HepG2 (cell line): Measurements from ENCODE around the gene PRKCD. TPM values are rescaled to one million over a fixed set of nuclear protein-coding genes. Genes with fewer than 3 reads are reported as not detected.

Experiments used
- ATAC-seq: fragments of 200-7000 bp; cut with Tn5 transposase; 3 replicates; pipeline ENCODE4 v1.9.1; 2020; ENCODE audit warnings: mild to moderate bottlenecking, moderate library complexity
- BruUV-seq: library from RNA; stranded (reverse); fragments of 400-500 nt; replicated peaks from 2 replicates; lab custom pipeline; 2021; lab: Mats Ljungman, UMichigan
- CTCF ChIA-PET: fragments of 300-600 bp; formaldehyde crosslinking; extraction: SDS; loops from one replicate; lab custom pipeline; 2021; ENCODE audit warnings: low total read pairs, inconsistent platforms, low intra/inter-chr PET ratio; lab: Yijun Ruan, JAX
- POLR2A ChIA-PET: fragments of 350-600 bp; sonication (Branson Sonifier 250); formaldehyde crosslinking; loops from one replicate; lab custom pipeline; 2020; ENCODE audit warnings: antibody characterized with exemption, inconsistent platforms; lab: Yijun Ruan, JAX
- DNase-seq: peaks from one replicate; pipeline ENCODE4 v3.0.0-alpha.2; 2015; ENCODE audit warnings: low spot score
- FAIRE-seq: peaks from 3 replicates; lab custom pipeline; 2011; peaks lifted over from hg19 to GRCh38; lab: Jason Lieb, UNC
- H2AFZ ChIP-seq: one replicate; pipeline ENCODE4 v1.6.1; 2011; ENCODE audit warnings: low read length, inconsistent platforms
- H3K27ac ChIP-seq: fragments of 300-600 bp; 3 replicates; pipeline ENCODE4 v1.8.0; 2011; ENCODE audit warnings: mixed run types, mild to moderate bottlenecking, mixed read lengths, low read length, inconsistent platforms; ENCODE audit not compliant: insufficient read depth; ENCODE audit errors: extremely low read length
- H3K27me3 ChIP-seq, 2 experiments: fragments of 200-600 bp in 1 of 2; 2 replicates in 1 of 2; 3 replicates in 1 of 2; pipeline versions ENCODE4 v1.6.0 to v1.8.0; 2011; ENCODE audit warnings: low read length in 2 of 2, mild to moderate bottlenecking in 2 of 2, moderate library complexity in 2 of 2, inconsistent platforms in 1 of 2; ENCODE audit not compliant: insufficient read depth in 2 of 2, control insufficient read depth in 1 of 2
- H3K36me3 ChIP-seq, 2 experiments: fragments of 200-600 bp in 1 of 2; replicated peaks in 1 of 2; 2 replicates in 1 of 2; 3 replicates in 1 of 2; pipeline versions ENCODE4 v1.5.1 to v1.8.0; 2011; ENCODE audit warnings: low read length in 2 of 2, inconsistent platforms in 1 of 2; ENCODE audit not compliant: insufficient read depth in 2 of 2, control insufficient read depth in 1 of 2
- H3K4me1 ChIP-seq: 2 replicates; pipeline ENCODE4 v1.5.1; 2012; ENCODE audit warnings: low read length, inconsistent platforms; ENCODE audit not compliant: insufficient read depth
- H3K4me2 ChIP-seq: 2 replicates; pipeline ENCODE4 v1.6.0; 2011; ENCODE audit warnings: low read depth, low read length, inconsistent platforms
- H3K4me3 ChIP-seq, 3 experiments: fragments of 200-600 bp in 1 of 3; sonication (generic), shearing (Covaris generic) in 1 of 3; replicated peaks in 1 of 3; 2 replicates each; pipeline ENCODE4 v1.5.1; 2011 to 2016; ENCODE audit warnings: low read length in 3 of 3, inconsistent platforms in 2 of 3, low read depth in 2 of 3, mild to moderate bottlenecking in 2 of 3, control low read depth in 1 of 3, mixed read lengths in 1 of 3; ENCODE audit not compliant: insufficient read depth in 1 of 3
- H3K79me2 ChIP-seq: one replicate; pipeline ENCODE4 v1.6.1; 2011; ENCODE audit warnings: low read length, inconsistent platforms; ENCODE audit not compliant: insufficient read depth
- H3K9ac ChIP-seq: 2 replicates; pipeline ENCODE4 v1.6.0; 2011; ENCODE audit warnings: mild to moderate bottlenecking, low read depth, low read length, inconsistent platforms; ENCODE audit not compliant: insufficient read depth
- H3K9me3 ChIP-seq: 2 replicates; pipeline ENCODE4 v1.5.1; 2012; ENCODE audit warnings: mild to moderate bottlenecking, low read length
- H4K20me1 ChIP-seq: 2 replicates; pipeline ENCODE4 v1.6.0; 2011; ENCODE audit warnings: inconsistent platforms, mild to moderate bottlenecking, low read length, moderate library complexity; ENCODE audit not compliant: insufficient read depth
- ARID4A ChIP-seq: sonication (generic); formaldehyde crosslinking; IDR thresholded peaks from 2 replicates; pipeline ENCODE4 v1.5.0; 2020; ENCODE audit warnings: mild to moderate bottlenecking, missing genetic modification reagents, borderline replicate concordance
- BRF2 ChIP-seq: sonication (generic); formaldehyde crosslinking; IDR thresholded peaks from 2 replicates; pipeline ENCODE4 v1.8.1; 2022; ENCODE audit warnings: mild to moderate bottlenecking, missing genetic modification reagents
- FOXO1 ChIP-seq: sonication (generic); formaldehyde crosslinking; IDR thresholded peaks from 2 replicates; pipeline ENCODE4 v1.4.0; 2020; ENCODE audit warnings: missing genetic modification reagents
- IKZF1 ChIP-seq: fragments of 450-650 bp; IDR thresholded peaks from 2 replicates; pipeline ENCODE4 v1.7.1; 2016
- MATR3 ChIP-seq: sonication (generic); formaldehyde crosslinking; IDR thresholded peaks from 2 replicates; pipeline ENCODE4 v1.4.0; 2020; ENCODE audit warnings: missing genetic modification reagents
- PAWR ChIP-seq: sonication (generic); formaldehyde crosslinking; IDR thresholded peaks from 2 replicates; pipeline ENCODE4 v1.4.0; 2020; ENCODE audit warnings: missing genetic modification reagents, mild to moderate bottlenecking, borderline replicate concordance
- POLR2A ChIP-seq, 2 experiments: IDR thresholded peaks; 2 replicates each; pipeline ENCODE4 v1.6.1; 2011; ENCODE audit warnings: low read depth in 2 of 2, low read length in 2 of 2, mild to moderate bottlenecking in 1 of 2, moderate library complexity in 1 of 2; ENCODE audit not compliant: insufficient read depth in 1 of 2
- SKI ChIP-seq: fragments of 450-650 bp; IDR thresholded peaks from one replicate; pipeline ENCODE4 v1.6.1; 2018; ENCODE audit warnings: mild to moderate bottlenecking; ENCODE audit not compliant: partially characterized antibody
- SRSF4 ChIP-seq: fragments of 200-400 bp; formaldehyde crosslinking; IDR thresholded peaks from one replicate; pipeline ENCODE4 v1.6.1; 2018; ENCODE audit warnings: mild to moderate bottlenecking, low read depth, low read length, moderate library complexity; ENCODE audit not compliant: poor library complexity, severe bottlenecking
- TERF1 ChIP-seq: sonication (generic); formaldehyde crosslinking; IDR thresholded peaks from 2 replicates; pipeline ENCODE4 v1.8.0; 2022; ENCODE audit warnings: mild to moderate bottlenecking, missing genetic modification reagents, moderate library complexity
- ZBTB3 ChIP-seq: sonication (generic); formaldehyde crosslinking; IDR thresholded peaks from 2 replicates; pipeline ENCODE4 v1.4.0; 2020; ENCODE audit warnings: low read depth, mild to moderate bottlenecking, moderate library complexity, missing genetic modification reagents, borderline replicate concordance
- ZNF598 ChIP-seq: sonication (generic); formaldehyde crosslinking; IDR thresholded peaks from 2 replicates; pipeline ENCODE4 v1.5.1; 2020; ENCODE audit warnings: mild to moderate bottlenecking, missing genetic modification reagents, borderline replicate concordance
- ZNF704 ChIP-seq: sonication (generic); formaldehyde crosslinking; IDR thresholded peaks from 2 replicates; pipeline ENCODE4 v1.8.1; 2023; ENCODE audit warnings: mild to moderate bottlenecking, inconsistent platforms, moderate library complexity, missing genetic modification reagents, borderline replicate concordance
- ZNF788 ChIP-seq: sonication (generic); formaldehyde crosslinking; IDR thresholded peaks from 2 replicates; pipeline ENCODE4 v1.5.0; 2020; ENCODE audit warnings: mild to moderate bottlenecking, missing genetic modification reagents, borderline replicate concordance
- WGBS: methylation state at CpG from one replicate; pipeline ENCODE4 v1.1.6; 2017; ENCODE audit warnings: low lambda C conversion rate; 5-methylcytosine and 5-hydroxymethylcytosine counted together
- in situ Hi-C: cut with HindIII; loops from 2 replicates; pipeline ENCODE4 v1.10.0; 2017; ENCODE audit warnings: low pct_unique_long_range_greater_than_20kb; ENCODE audit not compliant: extremely low pct_ligation_motif_present
- intact Hi-C: fragments of 100-400 bp; cut with micrococcal nuclease; formaldehyde crosslinking; loops from one replicate; pipeline ENCODE4 v1.10.0; 2022; ENCODE audit not compliant: unreplicated experiment
- polyA plus RNA-seq, 8 experiments: library from polyadenylated mRNA; depleted of rRNA in 3 of 8; stranded (reverse) in 7 of 8; unstranded in 1 of 8; fragments of >200 nt; fragmentation: Illumina TruSeq in 4 of 8; extraction: Trizol in 4 of 8; gene quantifications; 2 replicates each; pipeline versions ENCODE4 v1.2.1 to v1.2.3, GENCODE V29; 2011 to 2016; ENCODE audit warnings: low read depth in 4 of 8, missing spikeins in 1 of 8, mixed read lengths in 1 of 8; ENCODE audit not compliant: insufficient read depth in 1 of 8
- total RNA-seq, 5 experiments: library from RNA; depleted of rRNA; stranded (reverse); fragments of >200 nt; fragmentation: Illumina TruSeq; extraction: Trizol; gene quantifications; 2 replicates each; pipeline ENCODE4 v1.2.3, GENCODE V29; 2016; ENCODE audit warnings: low read depth in 1 of 5

The PRKCD gene
- total and polyA plus RNA-seq, 2 of the 13 experiments (the other 11 are each of a cell fraction or from before 2014, with no cell fraction given) = 1.6 to 40.7 TPM

GRCh38 chr3:53130179-53131061, 30.6 kb upstream of the PRKCD start, which contains the start of gene RFT1:
Gene RFT1, minus strand, starts transcription at chr3:53130435. Its CDS starts 35 bp downstream, at chr3:53130400.
- in situ Hi-C loops = loop anchor here (5.0 kb wide), 1 partner anchor 67 kb away; no protein-coding TSS in a partner anchor
- CTCF ChIA-PET = interaction anchor here (2.7 kb wide), 1 partner anchor 65 kb away, joined by 8 read pairs; no protein-coding TSS in a partner anchor
- TF ChIP-seq PAWR (CRISPR knock-in tag) (no peak), ZNF598 (CRISPR knock-in tag) (peak; percentile 53; the same call in 1 of the 2 replicates), IKZF1 (no peak), SKI (peak; percentile 94), ZBTB3 (CRISPR knock-in tag) (0 out of 2 replicates have a peak, but pooled peaks have one; percentile 77), BRF2 (no peak), MATR3 (CRISPR knock-in tag) (no peak), POLR2A (IDR thresholded peaks at IDR 0.05; ENCODE audit: insufficient read depth in 1 of 2, low read depth in 2 of 2, low read length in 2 of 2) (peak; percentile 91), ZNF788 (CRISPR knock-in tag) (peak; percentile 67; the same call in 1 of the 2 replicates), TERF1 (no peak), ZNF704 (CRISPR knock-in tag) (peak; percentile 60; the same call in 1 of the 2 replicates), ARID4A (CRISPR knock-in tag) (peak; percentile 99), SRSF4 (no peak), FOXO1 (0 out of 2 replicates have a peak, but pooled peaks have one; percentile 50)

More at GRCh38 chr3:53130179-53131061, 30.6 kb upstream of the PRKCD start, which contains the start of gene RFT1:
- H3K9me3 ChIP-seq = no peaks in the 10 kb centered on the region
- H3K4me2 ChIP-seq = peak within 1 kb of the TSS; percentile 79
- 0% methylated on average over 19 of the region's 41 CpGs for WGBS
- peak within 1 kb of the TSS; percentile 48 for H2AFZ ChIP-seq
- H3K27me3 ChIP-seq = no peaks in the 10 kb centered on the region; a peak in 1 of 5 replicates
- peaks cover 2 to 4% of the 10 kb centered on the region in 2 experiments; a peak in 2 of 5 replicates for H3K36me3 ChIP-seq
- TSS peak; percentile 99 for BruUV-seq
- H3K27ac ChIP-seq = peak within 1 kb of the TSS; percentile 75
- peaks cover 21% of the 10 kb centered on the region for H3K79me2 ChIP-seq
- intact Hi-C loops = loop anchor here (5.0 kb wide), 1 partner anchor 42 kb away; no protein-coding TSS in a partner anchor
- POLR2A ChIA-PET = interaction anchor here (1.0 to 9.0 kb wide), 7 partner anchors 20 to 338 kb away, joined by 3 to 75 read pairs (median 5); partner anchors contain the start of gene PRKCD
- H3K4me3 ChIP-seq = peak within 1 kb of the TSS; percentile 80 to 99 (median 86)
- ATAC-seq (peak; percentile 88), FAIRE-seq (peak; percentile 70), DNase-seq (peak; percentile 93)
- H4K20me1 ChIP-seq = no peaks in the 10 kb centered on the region
- peaks cover 52% of the 10 kb centered on the region for H3K4me1 ChIP-seq
- peak within 1 kb of the TSS; percentile 86 for H3K9ac ChIP-seq
